ENCODE data around the gene CDH5. TPM values are rescaled to one million over a fixed set of nuclear protein-coding genes. Genes with fewer than 3 reads are reported as not detected.

The CDH5 gene
- total and polyA plus RNA-seq, 2 of the 8 experiments (the other 6 are each of a cell fraction or from before 2014, with no cell fraction given), result 0.32 TPM

GRCh38 chr16:66427036-66427860, 60.8 kb downstream of the CDH5 start, which contains the start of gene BEAN1:
BEAN1 (plus strand) TSS chr16:66427295; CDS start chr16:66437677, 10,382 bp downstream.
- H2BK5ac ChIP-seq (ENCODE audit: low read depth, low read length), result no peak within 1 kb of the TSS
- TF ChIP-seq HDAC2 (IDR thresholded peaks at IDR 0.05; ENCODE audit: borderline replicate concordance in 1 of 2, low read depth in 2 of 2, low read length in 2 of 2) (no peak), BRCA1 (IDR thresholded peaks at IDR 0.05; ENCODE audit: low read depth, low read length) (no peak), POU5F1 (IDR thresholded peaks at IDR 0.05; ENCODE audit: low read depth, low read length) (no peak), YY1 (IDR thresholded peaks at IDR 0.05; ENCODE audit: low read depth, low read length) (0 out of 2 replicates have a peak, but pooled peaks have one; percentile 4), RAD21 (IDR thresholded peaks at IDR 0.05 in 1 of 2, conservative IDR thresholded peaks at IDR 0.05 in 1 of 2; ENCODE audit: low read depth in 2 of 2, low read length in 2 of 2) (no peak), KDM5A (IDR thresholded peaks at IDR 0.05; ENCODE audit: low read length) (no peak), POLR2AphosphoS5 (IDR thresholded peaks at IDR 0.05; ENCODE audit: low read depth, low read length) (no peak), KDM4A (IDR thresholded peaks at IDR 0.05; ENCODE audit: low read depth, low read length, severe bottlenecking) (peak; percentile 68), TAF1 (IDR thresholded peaks at IDR 0.05; ENCODE audit: low read depth, low read length) (no peak), MAX (IDR thresholded peaks at IDR 0.05) (no peak; the same call in 1 of the 2 replicates)
- H3K79me2 ChIP-seq (ENCODE audit: control insufficient read depth in 1 of 2, insufficient read depth in 2 of 2, low read length in 2 of 2), result no peaks in the 10 kb centered on the region
- no peaks in the 10 kb centered on the region for H3K36me3 ChIP-seq (ENCODE audit: control insufficient read depth in 2 of 4, insufficient read depth in 4 of 4, low read length in 3 of 4)
- H3K23ac ChIP-seq (ENCODE audit: insufficient read length), result no peak within 1 kb of the TSS
- DNase-seq (ENCODE audit: low read depth in 1 of 2, low spot score in 2 of 2), result peak in 1 of 2 experiments; percentile 66
- POLR2A ChIA-PET (ENCODE audit: partially characterized antibody), result no interaction called here
- peak within 1 kb of the TSS; percentile 10 for H3K18ac ChIP-seq (ENCODE audit: extremely low read depth, low read length)
- H4K8ac ChIP-seq (ENCODE audit: extremely low read depth, insufficient read depth, low read length), result peak within 1 kb of the TSS; percentile 30; the same call in 1 of the 2 replicates
- no peak within 1 kb of the TSS for H2BK12ac ChIP-seq (ENCODE audit: low read depth, low read length)
- no peak within 1 kb of the TSS for H2BK15ac ChIP-seq (ENCODE audit: low read length)
- 0 out of 7 replicates have a peak within 1 kb of the TSS, but pooled peaks of 1 of the 4 experiments have one; percentile 23 for H3K9ac ChIP-seq (replicated peaks in 1 of 4; ENCODE audit: extremely low read depth in 1 of 4, low read depth in 3 of 4, low read length in 3 of 4)
- H3K9me3 ChIP-seq (ENCODE audit: insufficient read depth in 2 of 2, low read depth in 1 of 2, low read length in 1 of 2), result no peaks in the 10 kb centered on the region
- no peak within 1 kb of the TSS for H3K56ac ChIP-seq (replicated peaks; ENCODE audit: insufficient read length, low read depth, low read length)
- no peak within 1 kb of the TSS for H4K91ac ChIP-seq (replicated peaks; ENCODE audit: insufficient read length, low read length)
- H3K27ac ChIP-seq (ENCODE audit: low read depth, low read length), result no peak within 1 kb of the TSS
- peaks cover 0 to 29% (median 21%) of the 10 kb centered on the region in 4 experiments; a peak in 6 of 7 replicates for H3K4me1 ChIP-seq (replicated peaks in 1 of 4; ENCODE audit: control insufficient read depth in 3 of 4, insufficient read depth in 4 of 4, low read length in 3 of 4)
- H2BK120ac ChIP-seq (replicated peaks; ENCODE audit: low read depth, low read length), result no peak within 1 kb of the TSS
- H2AFZ ChIP-seq (ENCODE audit: low read length), result peak within 1 kb of the TSS; percentile 94
- H3K79me1 ChIP-seq (ENCODE audit: low read depth, low read length), result no peaks in the 10 kb centered on the region
- WGBS, 2 experiments (ENCODE audit: extremely low coverage in 1 of 2, insufficient coverage in 1 of 2, insufficient read length in 1 of 2, insufficient replicate concordance in 2 of 2, low coverage in 1 of 2, low lambda C conversion rate in 2 of 2, missing lambda C conversion rate in 1 of 2), result 3% methylated on average over 16 of the region's 118 CpGs; no CpG with 5 or more reads in 1 of the 2 experiments
- no peak within 1 kb of the TSS for H2BK20ac ChIP-seq (ENCODE audit: low read length)
- peaks cover 11% of the 10 kb centered on the region for H3K23me2 ChIP-seq (ENCODE audit: low read depth, low read length)
- H3K4me3 ChIP-seq (ENCODE audit: extremely low read depth in 1 of 4, insufficient read depth in 2 of 4, low read depth in 3 of 4, low read length in 4 of 4), result peak within 1 kb of the TSS; percentile 42 to 65 (median 45)
- no peak for FAIRE-seq
- no peak within 1 kb of the TSS for H3K4ac ChIP-seq (replicated peaks; ENCODE audit: insufficient read length, low read depth, low read length)
- peaks cover 4 to 11% of the 10 kb centered on the region in 2 experiments for H4K20me1 ChIP-seq (replicated peaks in 1 of 2; ENCODE audit: control insufficient read depth in 1 of 2, insufficient read depth in 2 of 2, low read length in 2 of 2)
- no peak within 1 kb of the TSS for H4K5ac ChIP-seq (ENCODE audit: insufficient read length, low read depth, low read length)
- peak within 1 kb of the TSS; percentile 67 to 97 for H3K4me2 ChIP-seq (ENCODE audit: insufficient read depth in 1 of 2, low read depth in 2 of 2, low read length in 2 of 2)
- H2AK5ac ChIP-seq (ENCODE audit: low read depth, low read length), result no peak within 1 kb of the TSS
- peaks cover 49 to 67% (median 59%) of the 10 kb centered on the region in 4 experiments for H3K27me3 ChIP-seq (replicated peaks in 1 of 4; ENCODE audit: control insufficient read depth in 3 of 4, extremely low read depth in 1 of 4, insufficient read depth in 3 of 4, low read length in 3 of 4)
- H3K14ac ChIP-seq (ENCODE audit: insufficient read length), result no peak within 1 kb of the TSS
- CTCF ChIA-PET (ENCODE audit: partially characterized antibody), result interaction anchor here (3.2 to 4.3 kb wide), 3 partner anchors 17 to 50 kb away, joined by 16 to 36 read pairs (median 18); no protein-coding TSS in a partner anchor
